ENCODE measurements around the gene AOPEP.

GRCh38 chr9:94757158-94757557 is 30.7 kb downstream of the AOPEP start:
- TF ChIP-seq POLR2A (IDR thresholded peaks at IDR 0.05) (no peak), CTCF (IDR thresholded peaks at IDR 0.05) (no peak)

Data from sigmoid colon (tissue), 3 donors.